Upper lobe of left lung (tissue), 6 donors: ENCODE measurements around the gene LIX1L. TPM values are rescaled to one million over a fixed set of nuclear protein-coding genes. Genes with fewer than 3 reads are reported as not detected.
A peak's percentile ranks its signal among the peaks of the same experiment; 100 is the strongest.

Experiments
- ATAC-seq, 2 donors: fragments of 200-7000 bp; cut with Tn5 transposase; one replicate each; pipeline ENCODE4 v1.9.1; 2022; ENCODE audit warnings: mild to moderate bottlenecking in 2 of 2, moderate library complexity in 2 of 2; ENCODE audit not compliant: low FRiP score in 2 of 2
- DNase-seq, 2 donors: peaks; one replicate each; pipeline ENCODE4 v3.0.0-alpha.2; 2019 to 2020
- H3K27ac ChIP-seq, 4 donors: fragments of 200-600 bp; sonication (generic); one replicate each; pipeline ENCODE4 v1.5.1; 2016 to 2019
- H3K27me3 ChIP-seq, 4 donors: fragments of 200-600 bp; sonication (generic); one replicate each; pipeline ENCODE4 v1.5.1; 2017 to 2019
- H3K36me3 ChIP-seq, 4 donors: fragments of 200-600 bp; sonication (generic); one replicate each; pipeline ENCODE4 v1.5.1; 2016 to 2019
- H3K4me1 ChIP-seq, 4 donors: fragments of 200-600 bp; sonication (generic); one replicate each; pipeline ENCODE4 v1.5.1; 2018 to 2019
- H3K4me3 ChIP-seq, 4 donors: fragments of 200-600 bp; sonication (generic); one replicate each; pipeline ENCODE4 v1.5.1; 2017 to 2019; ENCODE audit warnings: mild to moderate bottlenecking in 2 of 4, moderate library complexity in 1 of 4
- H3K9me3 ChIP-seq, 4 donors: fragments of 200-600 bp; sonication (generic); one replicate each; pipeline ENCODE4 v1.5.1; 2018 to 2019
- EP300 ChIP-seq, 4 donors: sonication (generic); formaldehyde crosslinking; IDR thresholded peaks; one replicate each; pipeline ENCODE4 v1.5.1; 2017; ENCODE audit warnings: antibody characterized with exemption in 4 of 4, control low read depth in 2 of 4
- POLR2A ChIP-seq, 4 donors: fragments of 450-650 bp; IDR thresholded peaks; one replicate each; pipeline ENCODE4 v1.5.1; 2016 to 2017; ENCODE audit warnings: antibody characterized with exemption in 4 of 4, mild to moderate bottlenecking in 2 of 4
- POLR2AphosphoS5 ChIP-seq, 2 donors: sonication (generic); formaldehyde crosslinking; IDR thresholded peaks; one replicate each; pipeline ENCODE4 v1.5.1; 2017; ENCODE audit warnings: antibody characterized with exemption in 2 of 2
- WGBS, 2 donors: methylation state at CpG; one replicate each; pipeline ENCODE4 v1.1.5; 2017 to 2018; 5-methylcytosine and 5-hydroxymethylcytosine counted together
- total RNA-seq, 6 donors: library from RNA; depleted of rRNA in 4 of 6; stranded (reverse); fragments of >200 nt in 4 of 6; gene quantifications; one replicate each; pipeline versions ENCODE4 v1.1.0 to v1.2.1, GENCODE V29; 2016 to 2021
- TF ChIP-seq, protein P1 (sequence below), 6 experiments: fragments of 450-650 bp in 4 of 6; fragments of 200-600 bp in 2 of 6; sonication (generic) in 2 of 6; IDR thresholded peaks; one replicate each; pipeline ENCODE4 v1.5.1; 2016 to 2019; ENCODE audit warnings: antibody characterized with exemption in 6 of 6
- donor health status: DM: no; HTN: no; CAD: no; lungs with moderate emphysema.
- donor health status: DM: no; HTN: yes; CAD: no; lungs with severe emphysema.

Gene LIX1L
- total RNA-seq, 6 donors from 2014 or later, result 5.2 to 35.6 (median 16.5) TPM

DNA sequence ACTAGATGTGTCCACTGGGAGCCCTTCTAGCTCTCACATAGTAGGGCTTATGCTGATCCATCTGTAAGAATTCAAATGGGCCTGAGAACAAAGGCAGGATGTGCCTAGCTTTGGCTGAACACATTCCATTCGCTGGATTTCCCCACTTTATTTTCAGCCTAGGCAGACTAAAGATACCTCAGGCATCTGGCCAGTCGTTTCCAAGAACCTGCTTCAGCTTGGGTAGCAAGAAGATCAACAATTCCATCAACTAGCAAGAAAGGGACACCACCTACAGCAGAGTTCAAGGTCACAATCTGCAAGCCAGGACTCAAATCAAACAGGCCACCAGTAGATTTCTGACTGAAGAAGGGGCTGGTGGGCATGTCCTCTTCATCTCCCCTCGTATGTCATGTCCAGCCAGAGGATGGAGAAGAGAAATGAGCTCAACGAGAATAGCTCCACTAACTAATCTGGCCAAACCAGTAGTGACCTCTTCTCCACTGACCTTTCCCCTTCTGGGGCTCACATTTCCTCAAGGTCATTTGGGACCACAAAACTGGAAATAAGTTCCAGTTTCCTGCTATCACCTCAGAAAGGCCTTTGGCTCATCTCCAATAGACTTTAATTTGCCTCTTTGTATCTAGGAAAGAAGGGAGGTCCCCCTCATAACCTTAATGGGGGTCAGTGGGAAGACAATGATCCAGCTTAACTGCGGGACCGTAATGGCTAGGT, 24.4 kb upstream of the LIX1L start:
- Histone ChIP-seq H3K4me1 (peaks cover 83 to 94% (median 88%) of the 10 kb centered on the region in 4 donors), H3K4me3 (no peak overlapping the region), H3K27ac (peak overlapping the region; percentile 94 to 98 (median 98)), H3K36me3 (no peaks in the 10 kb centered on the region), H3K27me3 (no peaks in the 10 kb centered on the region), H3K9me3 (no peaks in the 10 kb centered on the region)
- WGBS, 2 donors, result 68 to 70% methylated on average over 6 of the region's 6 CpGs
- DNase-seq (no peak), ATAC-seq (no peak)
- TF ChIP-seq EP300 (IDR thresholded peaks at IDR 0.05), result peak in 1 of 4 donors; percentile 48
- TF ChIP-seq, protein P1, sequence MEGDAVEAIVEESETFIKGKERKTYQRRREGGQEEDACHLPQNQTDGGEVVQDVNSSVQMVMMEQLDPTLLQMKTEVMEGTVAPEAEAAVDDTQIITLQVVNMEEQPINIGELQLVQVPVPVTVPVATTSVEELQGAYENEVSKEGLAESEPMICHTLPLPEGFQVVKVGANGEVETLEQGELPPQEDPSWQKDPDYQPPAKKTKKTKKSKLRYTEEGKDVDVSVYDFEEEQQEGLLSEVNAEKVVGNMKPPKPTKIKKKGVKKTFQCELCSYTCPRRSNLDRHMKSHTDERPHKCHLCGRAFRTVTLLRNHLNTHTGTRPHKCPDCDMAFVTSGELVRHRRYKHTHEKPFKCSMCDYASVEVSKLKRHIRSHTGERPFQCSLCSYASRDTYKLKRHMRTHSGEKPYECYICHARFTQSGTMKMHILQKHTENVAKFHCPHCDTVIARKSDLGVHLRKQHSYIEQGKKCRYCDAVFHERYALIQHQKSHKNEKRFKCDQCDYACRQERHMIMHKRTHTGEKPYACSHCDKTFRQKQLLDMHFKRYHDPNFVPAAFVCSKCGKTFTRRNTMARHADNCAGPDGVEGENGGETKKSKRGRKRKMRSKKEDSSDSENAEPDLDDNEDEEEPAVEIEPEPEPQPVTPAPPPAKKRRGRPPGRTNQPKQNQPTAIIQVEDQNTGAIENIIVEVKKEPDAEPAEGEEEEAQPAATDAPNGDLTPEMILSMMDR (IDR thresholded peaks at IDR 0.05), result no peak
- no peak for TF ChIP-seq POLR2A (IDR thresholded peaks at IDR 0.05)
- TF ChIP-seq POLR2AphosphoS5 (IDR thresholded peaks at IDR 0.05), result peak; percentile 58 to 64

DNA sequence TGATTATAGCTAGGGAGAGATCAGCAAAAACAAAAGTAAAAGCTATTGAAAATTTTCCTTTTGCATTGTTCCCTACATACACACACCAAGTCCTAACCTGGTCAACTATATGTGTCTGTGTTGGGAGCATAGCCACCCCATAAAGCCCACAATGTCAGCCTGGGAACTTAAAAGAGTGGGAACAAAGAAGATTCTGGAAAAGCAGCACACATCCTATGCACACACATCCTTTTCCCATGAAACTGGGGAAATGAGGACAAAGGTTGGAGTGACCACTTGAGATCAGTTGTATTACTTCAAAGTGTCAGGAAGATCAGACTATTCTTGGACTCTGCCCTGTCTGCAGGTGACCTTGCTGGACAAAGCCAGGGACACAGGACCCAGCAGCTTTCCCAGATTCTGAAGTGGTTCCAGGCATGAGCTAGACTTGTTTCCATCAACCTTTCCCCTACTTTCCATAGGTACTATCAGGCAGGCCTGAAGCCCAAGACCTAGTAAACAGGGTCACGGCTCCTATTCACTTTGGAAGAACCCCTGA, 22.7 kb upstream of the LIX1L start:
- H3K36me3 ChIP-seq, result no peaks in the 10 kb centered on the region
- WGBS, 2 donors, result 84 to 100% methylated on average over 1 of the region's 1 CpG
- no peaks in the 10 kb centered on the region for H3K9me3 ChIP-seq
- H3K27me3 ChIP-seq, result no peaks in the 10 kb centered on the region
- peak overlapping the region; percentile 94 to 98 (median 98) for H3K27ac ChIP-seq
- no peak for DNase-seq
- no peak for ATAC-seq
- H3K4me3 ChIP-seq, result peak overlapping the region in 2 of 4 donors; percentile 16 to 28
- H3K4me1 ChIP-seq, result peaks cover 76 to 83% (median 79%) of the 10 kb centered on the region in 4 donors
- TF ChIP-seq POLR2AphosphoS5 (IDR thresholded peaks at IDR 0.05) (no peak), POLR2A (IDR thresholded peaks at IDR 0.05) (no peak), EP300 (IDR thresholded peaks at IDR 0.05) (no peak)
- TF ChIP-seq, protein P1 (IDR thresholded peaks at IDR 0.05), result no peak

DNA sequence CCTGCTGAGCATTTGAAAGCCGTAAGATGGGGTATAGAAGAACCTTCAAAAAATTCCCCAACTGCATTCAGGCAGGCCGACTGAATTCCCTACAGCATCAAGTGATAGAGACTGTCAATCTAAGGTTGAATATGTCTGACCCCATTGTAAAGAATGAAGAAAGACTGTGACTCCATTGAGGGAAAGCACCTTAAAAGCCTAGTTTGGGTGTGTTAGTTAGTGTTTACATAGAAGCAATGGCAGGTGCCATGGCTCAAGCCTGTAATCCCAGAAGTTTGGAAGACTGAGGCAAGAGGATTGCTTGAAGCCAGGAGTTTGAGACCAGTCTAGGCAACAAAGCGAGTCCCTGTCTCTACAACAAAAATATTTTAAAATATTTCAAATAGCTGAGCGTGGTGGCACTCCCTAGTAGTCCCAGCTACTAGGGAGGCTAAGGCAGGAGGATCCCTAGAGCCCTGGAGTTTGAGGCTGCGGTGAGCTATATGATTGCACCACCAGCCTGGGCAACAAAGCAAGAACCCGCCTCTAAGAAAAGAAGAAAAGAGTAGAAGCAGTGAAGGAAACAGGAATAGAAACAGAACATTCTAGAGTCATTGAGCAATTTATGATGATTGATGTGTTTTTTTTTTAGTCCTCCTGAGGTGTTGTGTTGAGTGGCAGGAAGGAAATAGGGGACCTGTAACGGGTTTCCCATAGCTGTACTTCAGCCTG, 22.1 kb upstream of the LIX1L start:
- peak overlapping the region; percentile 94 to 98 (median 98) for H3K27ac ChIP-seq
- TF ChIP-seq POLR2A (IDR thresholded peaks at IDR 0.05), result peak in 1 of 4 donors; percentile 41
- TF ChIP-seq, protein P1 (IDR thresholded peaks at IDR 0.05), result no peak
- TF ChIP-seq POLR2AphosphoS5 (IDR thresholded peaks at IDR 0.05), result peak; percentile 23 to 38
- TF ChIP-seq EP300 (IDR thresholded peaks at IDR 0.05), result peak in 2 of 4 donors; percentile 70 to 84
- peak overlapping the region in 2 of 4 donors; percentile 25 to 28 for H3K4me3 ChIP-seq
- WGBS, 2 donors, result 23 to 26% methylated on average over 7 of the region's 7 CpGs
- DNase-seq, result peak in 1 of 2 donors; percentile 74
- no peaks in the 10 kb centered on the region for H3K9me3 ChIP-seq
- peaks cover 70 to 76% (median 73%) of the 10 kb centered on the region in 4 donors for H3K4me1 ChIP-seq
- H3K36me3 ChIP-seq, result no peaks in the 10 kb centered on the region
- ATAC-seq, result peak; percentile 24 to 37
- no peaks in the 10 kb centered on the region for H3K27me3 ChIP-seq

DNA sequence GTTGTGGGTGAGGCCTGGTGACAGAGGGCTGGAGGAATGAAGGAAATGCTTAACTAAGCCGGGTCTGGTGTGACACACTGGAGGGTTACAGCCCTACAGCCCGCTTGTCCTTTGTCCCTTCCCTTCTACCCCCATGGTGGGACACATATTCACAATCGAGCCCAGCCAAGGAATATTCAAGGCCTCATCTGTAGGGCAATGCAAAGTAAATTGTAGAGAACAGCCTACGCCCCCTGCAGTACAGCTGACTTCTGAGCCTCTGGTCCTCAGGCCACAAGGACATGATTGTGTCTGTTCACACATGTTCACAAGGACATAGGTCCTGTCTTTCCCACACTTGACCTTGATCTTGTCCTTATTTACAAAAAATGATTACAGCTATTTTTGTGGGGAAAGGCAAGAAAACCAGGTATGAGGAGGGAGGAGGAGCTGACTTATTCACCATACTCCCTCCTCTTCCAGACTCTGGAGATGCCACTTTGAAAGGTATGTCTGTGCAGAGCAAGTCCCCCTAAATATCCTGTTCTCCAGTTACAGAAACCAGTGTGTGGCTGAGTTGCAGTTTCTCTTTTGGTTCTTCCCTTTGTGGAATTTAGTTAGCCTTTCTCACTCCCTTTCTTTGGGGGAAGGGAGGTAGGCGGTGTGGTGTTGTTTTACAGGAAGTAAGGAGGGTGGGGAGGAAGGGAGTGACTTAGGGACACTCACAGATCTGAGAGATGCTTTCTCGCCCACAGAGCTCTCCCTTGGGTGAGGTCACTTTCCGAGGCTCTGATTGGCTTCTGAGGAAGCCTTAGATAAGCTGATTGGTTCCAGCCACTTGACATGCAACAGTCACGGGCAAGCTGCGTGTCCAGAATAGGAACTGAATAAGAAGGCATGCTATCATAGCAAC, 21.3 kb upstream of the LIX1L start:
- Histone ChIP-seq H3K4me1 (peaks cover 63 to 68% (median 66%) of the 10 kb centered on the region in 4 donors), H3K4me3 (peak overlapping the region in 2 of 4 donors; percentile 25 to 33), H3K36me3 (no peaks in the 10 kb centered on the region), H3K9me3 (no peaks in the 10 kb centered on the region), H3K27ac (peak overlapping the region; percentile 94 to 98 (median 98)), H3K27me3 (no peaks in the 10 kb centered on the region)
- DNase-seq (peak in 1 of 2 donors; percentile 98), ATAC-seq (peak; percentile 96)
- WGBS, 2 donors, result 6% methylated on average over 9 of the region's 9 CpGs
- TF ChIP-seq POLR2AphosphoS5 (IDR thresholded peaks at IDR 0.05), result peak; percentile 90 to 98
- TF ChIP-seq EP300 (IDR thresholded peaks at IDR 0.05), result peak; percentile 46 to 97 (median 76)
- TF ChIP-seq, protein P1 (IDR thresholded peaks at IDR 0.05), result peak in 1 of 6 experiments; percentile 34
- peak in 2 of 4 donors; percentile 67 to 89 for TF ChIP-seq POLR2A (IDR thresholded peaks at IDR 0.05)
